ENCODE data around the gene BRCA1.

The BRCA1 gene

DNA sequence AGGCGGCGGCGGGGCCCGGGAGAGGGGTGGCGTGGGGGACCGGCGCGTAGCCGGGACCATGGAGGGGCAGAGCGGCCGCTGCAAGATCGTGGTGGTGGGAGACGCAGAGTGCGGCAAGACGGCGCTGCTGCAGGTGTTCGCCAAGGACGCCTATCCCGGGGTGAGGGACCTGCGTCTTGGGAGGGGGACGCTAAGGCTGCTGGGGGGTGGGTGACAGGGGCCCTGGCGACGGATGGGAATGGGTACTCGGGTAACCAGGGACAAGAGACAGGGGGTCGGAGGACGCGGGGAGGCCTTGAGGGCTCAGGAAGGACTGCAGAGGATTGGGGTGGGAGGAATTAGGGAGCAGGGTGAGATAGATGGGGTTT, 99.9 kb downstream of the BRCA1 start:
- DNase-seq (ENCODE audit: low read depth in 3 of 3), result no peak

DNA sequence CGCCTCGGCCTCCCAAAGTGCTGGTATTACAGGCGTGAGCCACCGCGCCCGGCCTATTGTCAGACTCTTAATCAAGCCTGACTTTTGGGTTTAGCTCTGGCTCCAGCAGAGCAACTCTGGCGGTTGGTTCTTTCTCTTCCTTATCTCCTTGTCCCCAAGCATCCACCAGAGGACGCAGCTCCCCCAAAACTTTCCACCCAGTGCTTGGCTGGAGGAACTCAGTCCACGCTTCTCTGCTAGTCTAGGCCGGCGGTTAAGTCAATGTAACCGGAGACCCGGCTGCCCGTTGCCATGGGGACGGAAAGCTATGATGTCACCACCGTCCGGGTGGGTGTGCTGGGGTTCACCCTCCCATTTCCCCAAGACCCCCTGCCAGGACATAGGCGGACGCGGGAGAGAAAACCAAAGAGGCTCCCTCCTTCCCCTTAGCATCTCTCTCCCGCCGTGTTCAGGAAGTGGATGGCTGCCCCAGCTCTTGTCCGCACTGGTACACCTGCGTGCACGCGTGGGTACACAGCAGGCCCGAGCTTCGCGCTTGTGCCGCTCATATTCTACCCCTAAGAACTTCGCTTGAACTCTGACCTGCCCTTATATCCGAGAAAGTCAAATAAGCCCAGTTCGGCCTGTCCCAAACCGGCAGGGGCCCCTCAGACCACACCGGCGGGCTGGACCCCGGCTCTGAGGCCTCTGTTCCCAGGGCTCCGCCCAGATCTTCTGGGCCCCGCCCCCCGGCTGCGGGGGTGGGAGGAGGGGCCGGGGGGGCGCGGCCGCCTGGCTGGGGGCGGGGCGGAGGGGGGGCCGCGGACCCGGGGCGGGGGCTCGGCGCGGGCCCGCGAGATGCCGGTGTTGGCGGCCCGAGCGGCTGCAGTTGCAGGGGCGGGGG, 100.5 kb downstream of the BRCA1 start, which contains the start of gene RND2:
TSS of gene RND2 (plus strand) at position 825 of the 883 bp plus-strand sequence. CDS start 117 bp downstream, outside the sequence.
- peak; percentile 61 to 68 (median 65) for DNase-seq (ENCODE audit: low read depth in 3 of 3)

DNA sequence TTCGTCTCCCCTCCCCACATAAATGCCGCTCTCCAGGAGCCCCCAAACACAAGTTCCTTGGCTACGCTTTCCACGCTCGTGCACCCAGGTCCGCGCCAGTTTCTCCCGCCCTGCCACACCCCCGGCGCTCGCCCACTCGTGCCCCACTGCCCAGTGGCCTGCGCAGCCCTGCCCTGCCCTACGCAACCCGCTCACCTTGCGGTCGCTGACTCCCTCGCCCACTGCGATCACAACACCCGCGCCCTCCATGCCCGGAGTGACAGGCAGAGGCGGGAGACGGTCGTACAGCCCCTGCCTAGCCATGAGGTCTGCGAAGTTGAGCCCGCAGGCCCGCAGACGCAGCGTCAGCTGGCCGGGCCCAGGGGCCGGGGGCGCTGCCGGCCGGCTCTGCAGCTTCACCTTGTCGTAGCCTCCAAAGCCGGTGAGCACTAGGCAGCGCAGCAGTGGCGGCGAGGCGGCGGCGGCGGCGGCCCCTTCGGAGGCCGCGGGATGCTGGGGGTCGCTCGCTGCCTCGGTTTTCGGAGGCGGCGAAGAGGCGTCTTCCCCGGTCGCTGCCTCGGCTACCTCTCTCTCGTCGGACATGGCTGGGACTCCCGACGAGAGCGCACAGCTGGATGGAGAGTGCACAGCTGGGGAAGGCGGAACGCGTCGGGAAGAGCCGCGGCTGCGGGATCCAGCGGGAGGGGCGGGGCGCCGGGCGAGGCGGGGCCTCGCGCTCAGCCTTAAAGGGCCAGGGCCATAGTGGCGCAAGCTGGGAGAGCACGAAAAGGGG, 103.2 kb downstream of the BRCA1 start, which contains the start of gene VAT1:
TSS of gene VAT1 (minus strand) at position 645 of the 772 bp plus-strand sequence. CDS start at position 582, 63 bp downstream.
- peak; percentile 27 to 57 (median 45) for DNase-seq (ENCODE audit: low read depth in 3 of 3)

DNA sequence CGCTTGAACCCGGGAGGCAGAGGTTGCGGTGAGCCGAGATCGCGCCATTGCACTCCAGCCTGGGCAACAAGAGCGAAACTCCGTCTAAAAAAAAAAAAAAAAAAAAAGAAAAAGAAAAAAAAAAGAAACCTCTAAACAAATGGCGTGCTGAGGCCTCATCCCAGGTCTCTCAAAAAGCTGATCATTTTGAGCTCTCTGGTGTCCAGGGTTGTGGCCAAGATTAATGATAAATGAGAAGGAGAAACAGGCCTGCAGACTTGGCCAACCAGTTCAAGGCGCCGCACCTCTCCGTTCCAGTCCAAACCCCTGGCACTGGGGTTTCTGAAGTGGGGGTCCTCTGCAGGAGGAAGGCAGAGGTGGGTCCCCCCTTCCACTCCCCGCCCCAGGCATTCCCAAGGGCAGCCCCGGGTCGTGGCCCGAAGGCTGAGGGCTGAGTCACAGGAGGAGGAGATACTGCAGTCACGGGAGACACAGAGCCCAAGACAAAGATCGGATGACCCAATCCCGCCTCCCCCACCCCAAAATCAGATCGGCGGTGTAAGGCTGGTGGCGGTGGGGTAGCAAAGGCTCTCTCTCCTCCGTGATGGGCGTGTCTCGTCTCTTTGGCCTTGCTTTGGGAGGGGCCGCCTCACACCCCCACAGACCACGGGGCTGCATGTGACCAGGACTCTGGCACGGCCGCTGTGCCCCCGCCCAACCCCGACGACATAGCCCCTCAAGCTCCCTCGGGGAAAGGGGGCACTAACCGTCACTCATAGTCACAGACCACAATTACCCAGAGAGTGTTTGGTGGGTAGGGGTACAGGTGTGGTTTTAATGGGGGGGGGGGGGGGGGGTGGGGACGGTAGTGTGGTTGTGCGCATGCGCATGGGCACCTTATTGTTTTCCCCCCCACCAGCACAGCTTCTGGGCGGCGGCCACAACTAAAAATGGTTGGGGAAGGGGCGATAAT, 104.1 kb downstream of the BRCA1 start:
- DNase-seq (ENCODE audit: low read depth in 3 of 3), result no peak

DNA sequence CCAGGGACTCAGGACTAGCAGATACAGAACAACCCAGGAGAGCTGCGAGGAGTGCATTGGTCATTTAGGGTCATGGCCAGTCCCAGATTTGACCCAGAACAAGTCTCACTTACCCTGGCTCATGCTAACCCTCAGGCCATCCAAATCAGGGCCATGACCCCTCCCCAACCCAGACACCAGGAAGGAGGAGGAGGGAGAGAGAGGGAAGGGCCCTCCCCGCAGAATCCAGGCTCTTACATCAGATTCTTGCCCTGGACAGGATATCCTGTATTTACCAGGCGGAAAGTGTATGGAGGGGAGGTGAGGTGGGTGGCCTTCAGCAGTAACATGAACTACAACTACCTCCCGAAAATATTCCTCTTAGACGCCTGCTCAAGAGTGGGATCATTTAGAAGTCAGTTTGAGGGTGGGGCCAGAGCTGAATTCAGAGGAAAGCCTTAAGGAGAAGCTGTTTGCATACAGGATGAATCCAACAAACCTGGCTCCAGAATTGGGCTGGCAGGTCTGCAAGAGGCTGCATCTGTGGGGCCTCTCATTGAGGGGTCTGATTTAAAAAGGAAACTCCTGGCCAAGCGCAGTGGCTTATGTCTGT, 105.0 kb downstream of the BRCA1 start:
- DNase-seq (ENCODE audit: low read depth in 3 of 3), result no peak

DNA sequence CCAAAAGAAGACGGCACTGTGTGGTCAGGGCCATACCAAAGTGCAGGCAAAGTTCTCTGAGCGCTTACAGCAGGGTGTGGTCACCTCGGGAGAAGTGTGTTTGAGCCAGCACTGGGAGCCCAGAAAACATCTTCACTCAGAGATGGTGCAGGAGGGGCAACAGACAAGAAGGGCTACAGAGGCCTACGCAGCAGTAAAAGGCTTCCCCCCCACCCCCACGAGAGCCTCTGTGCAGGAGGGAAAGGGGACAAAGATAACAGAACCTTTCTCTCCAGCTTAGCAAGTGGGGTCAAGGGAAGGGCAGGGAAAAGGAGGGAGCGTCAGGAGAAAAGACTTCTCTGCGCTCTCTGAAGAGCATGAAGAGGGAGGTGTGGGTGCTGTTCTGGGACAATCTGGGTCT, 105.7 kb downstream of the BRCA1 start:
- DNase-seq (ENCODE audit: low read depth in 3 of 3), result no peak

DNA sequence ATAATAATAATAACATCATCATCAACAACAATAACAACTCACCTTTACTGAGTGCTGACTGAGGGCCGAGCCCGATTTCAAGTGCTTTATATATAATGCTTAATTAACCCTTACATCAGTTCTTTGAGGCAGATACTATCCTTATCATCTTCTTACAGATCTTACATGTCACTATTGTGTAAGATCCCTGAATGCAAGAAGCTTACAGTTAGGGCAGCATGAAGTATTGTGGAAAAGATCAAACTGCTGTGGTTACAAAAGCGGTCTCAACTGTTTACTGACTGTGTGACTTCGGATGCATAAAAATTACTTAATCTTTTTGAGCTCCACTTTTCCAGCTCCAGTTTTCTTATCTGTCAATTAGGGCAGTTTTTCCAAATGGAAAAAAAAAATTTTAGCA, 106.2 kb downstream of the BRCA1 start:
- no peak for DNase-seq (ENCODE audit: low read depth in 3 of 3)

DNA sequence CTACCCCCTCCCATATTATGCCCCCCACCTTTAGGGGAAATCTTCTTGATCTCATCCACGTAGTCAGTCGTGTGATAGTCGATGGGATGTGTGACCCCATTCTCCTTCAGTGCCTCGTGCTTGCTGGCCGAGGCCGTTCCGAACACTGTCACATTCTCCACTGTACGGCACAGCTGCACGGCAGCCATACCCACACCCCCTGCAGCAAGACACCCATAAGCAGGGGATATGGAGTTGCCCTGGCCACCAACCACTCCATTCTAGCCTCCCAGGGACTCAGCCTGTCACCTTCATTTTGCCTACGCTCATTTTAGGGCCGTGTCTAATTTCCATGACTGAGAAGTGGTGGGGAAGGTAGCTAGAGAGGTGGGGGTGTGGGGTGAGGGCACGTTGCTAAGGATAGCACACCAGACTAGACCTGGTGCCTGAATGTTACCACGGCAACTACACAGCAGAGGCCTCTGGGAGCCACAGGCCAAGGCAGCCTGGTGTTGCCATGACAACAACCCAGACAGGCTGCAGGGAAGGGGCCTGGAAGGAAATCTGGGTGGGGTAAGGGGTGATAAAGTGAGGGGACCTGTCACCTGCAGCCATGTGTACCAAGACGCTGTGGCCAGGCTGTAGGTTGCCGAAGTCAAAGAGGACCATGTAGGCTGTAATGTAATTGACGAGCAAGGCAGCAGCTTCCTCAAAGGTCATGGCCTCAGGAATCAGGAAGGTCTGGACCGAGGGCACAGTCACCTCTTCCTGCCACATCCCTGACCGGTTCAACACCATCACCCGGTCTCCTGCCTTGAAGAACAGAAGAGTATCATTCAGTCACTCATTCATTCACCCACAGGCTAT, 106.9 kb downstream of the BRCA1 start:
- no peak for DNase-seq (ENCODE audit: low read depth in 3 of 3)

DNA sequence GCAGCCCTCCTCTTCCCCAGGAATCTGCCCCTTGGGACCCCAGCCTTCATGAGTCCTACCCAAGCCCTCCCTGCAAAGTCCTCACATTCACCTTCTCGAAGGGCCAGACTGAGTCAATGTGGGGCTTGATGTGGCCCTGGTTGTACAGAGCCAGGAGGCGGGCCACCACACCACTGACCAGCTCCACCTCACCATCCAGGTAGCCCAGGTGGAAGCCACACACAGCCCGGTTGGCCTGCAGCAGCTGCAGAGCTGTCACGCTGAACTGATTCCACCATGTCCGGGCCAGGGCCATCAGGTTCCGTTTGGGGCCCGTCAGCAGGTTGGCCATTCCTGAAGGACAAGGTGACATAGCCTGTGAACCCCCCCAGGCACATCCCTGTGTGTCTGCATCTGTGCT, 108.9 kb downstream of the BRCA1 start:
- DNase-seq (ENCODE audit: low read depth in 3 of 3), result no peak

DNA sequence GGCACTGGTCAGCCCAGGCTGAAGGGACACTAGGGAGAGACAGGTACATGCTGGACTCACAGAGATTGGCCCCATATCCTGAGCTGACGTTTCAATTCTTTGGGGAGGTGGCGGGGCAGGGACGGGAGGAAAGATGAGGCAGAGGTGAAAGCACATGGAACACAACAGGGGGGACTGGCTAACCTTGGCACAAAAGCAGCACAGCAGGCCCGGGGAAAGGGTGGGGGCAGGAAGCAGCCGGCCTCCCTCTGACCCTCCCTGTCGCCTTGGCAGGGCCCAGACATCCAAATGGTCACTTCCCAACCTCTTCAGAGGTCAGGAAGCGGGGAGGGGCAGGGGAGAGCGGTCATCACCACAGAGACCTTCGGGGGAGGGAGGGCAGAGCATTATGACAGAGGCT, 109.6 kb downstream of the BRCA1 start:
- DNase-seq (ENCODE audit: low read depth in 3 of 3), result no peak

DNA sequence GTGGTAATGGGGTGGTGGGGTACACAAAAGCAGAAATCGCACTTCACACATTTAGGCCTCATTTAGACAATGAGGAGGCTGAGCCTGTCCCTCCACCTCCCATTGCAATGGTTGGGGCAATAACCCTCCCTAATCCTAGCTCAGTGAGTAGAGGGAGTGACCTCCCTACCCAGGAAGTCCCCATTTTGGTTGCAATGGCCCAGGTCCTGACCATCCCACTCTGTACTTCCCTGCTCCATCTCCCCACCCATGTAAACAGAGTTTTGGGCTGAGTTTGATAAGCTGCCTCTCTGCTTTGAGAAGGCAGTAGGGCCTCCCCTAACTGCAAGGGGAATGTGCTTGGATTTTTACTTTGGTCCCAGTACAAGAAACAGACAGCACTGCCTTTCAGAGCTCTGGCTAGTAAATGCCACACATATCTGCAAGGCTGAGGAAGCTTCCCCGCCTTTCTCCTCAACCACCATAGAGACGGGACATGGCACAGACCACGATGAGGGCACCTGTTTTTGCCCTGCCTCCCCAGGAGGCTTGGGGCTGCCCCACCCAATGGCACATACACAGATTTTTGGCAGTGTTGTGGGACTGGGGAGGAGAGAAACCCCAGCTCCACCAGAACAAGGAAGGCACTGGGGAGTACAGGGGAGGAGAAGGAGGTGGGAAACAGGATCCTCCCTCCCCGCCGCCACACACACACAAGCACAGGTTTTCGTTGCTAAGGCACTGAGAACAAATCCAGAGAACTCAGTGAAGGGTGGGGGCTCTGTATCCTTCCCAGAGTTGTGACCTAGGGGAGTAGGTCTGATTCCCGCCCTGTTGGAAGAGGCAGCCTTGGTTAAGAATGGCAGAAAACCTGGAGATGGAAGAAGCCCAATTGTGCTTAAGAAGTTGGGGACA, 110.3 kb downstream of the BRCA1 start:
- DNase-seq (ENCODE audit: low read depth in 3 of 3), result no peak

DNA sequence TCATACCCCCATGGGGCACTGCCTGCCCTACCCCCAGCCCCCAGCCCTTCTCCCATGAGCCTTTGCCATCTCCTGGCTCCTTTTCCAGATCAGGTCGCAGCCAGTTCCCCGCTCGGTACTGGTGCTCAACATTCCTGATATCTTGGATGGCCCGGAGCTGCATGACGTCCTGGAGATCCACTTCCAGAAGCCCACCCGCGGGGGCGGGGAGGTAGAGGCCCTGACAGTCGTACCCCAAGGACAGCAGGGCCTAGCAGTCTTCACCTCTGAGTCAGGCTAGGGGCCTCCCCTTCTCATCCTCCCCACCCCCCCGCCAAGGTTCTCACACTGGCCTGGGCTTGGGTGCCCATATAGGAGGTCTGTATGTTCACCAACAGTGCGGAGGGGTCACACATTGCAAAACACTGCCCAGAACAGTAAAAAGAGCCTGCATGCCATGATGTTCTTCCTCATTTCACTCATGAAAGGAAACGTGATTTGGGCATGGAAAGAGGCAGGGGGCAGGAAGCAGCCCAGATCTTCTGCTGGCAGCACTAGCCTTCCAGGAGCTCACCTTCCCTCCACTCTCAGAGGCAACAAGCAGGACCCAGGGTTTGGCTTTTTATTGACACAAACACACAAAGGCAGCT, 111.0 kb downstream of the BRCA1 start:
- DNase-seq (ENCODE audit: low read depth in 3 of 3), result no peak

DNA sequence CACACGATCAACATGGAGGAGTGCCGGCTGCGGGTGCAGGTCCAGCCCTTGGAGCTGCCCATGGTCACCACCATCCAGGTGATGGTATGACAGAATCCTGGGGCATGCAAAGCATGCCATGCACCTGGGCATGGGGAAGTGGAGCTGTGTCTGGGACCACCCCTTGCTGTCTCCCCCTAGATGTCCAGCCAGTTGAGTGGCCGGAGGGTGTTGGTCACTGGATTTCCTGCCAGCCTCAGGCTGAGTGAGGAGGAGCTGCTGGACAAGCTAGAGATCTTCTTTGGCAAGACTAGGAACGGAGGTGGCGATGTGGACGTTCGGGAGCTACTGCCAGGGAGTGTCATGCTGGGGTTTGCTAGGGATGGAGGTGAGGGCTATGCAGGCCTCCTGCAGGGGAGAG, 111.9 kb downstream of the BRCA1 start:
- no peak for DNase-seq (ENCODE audit: low read depth in 3 of 3)

DNA sequence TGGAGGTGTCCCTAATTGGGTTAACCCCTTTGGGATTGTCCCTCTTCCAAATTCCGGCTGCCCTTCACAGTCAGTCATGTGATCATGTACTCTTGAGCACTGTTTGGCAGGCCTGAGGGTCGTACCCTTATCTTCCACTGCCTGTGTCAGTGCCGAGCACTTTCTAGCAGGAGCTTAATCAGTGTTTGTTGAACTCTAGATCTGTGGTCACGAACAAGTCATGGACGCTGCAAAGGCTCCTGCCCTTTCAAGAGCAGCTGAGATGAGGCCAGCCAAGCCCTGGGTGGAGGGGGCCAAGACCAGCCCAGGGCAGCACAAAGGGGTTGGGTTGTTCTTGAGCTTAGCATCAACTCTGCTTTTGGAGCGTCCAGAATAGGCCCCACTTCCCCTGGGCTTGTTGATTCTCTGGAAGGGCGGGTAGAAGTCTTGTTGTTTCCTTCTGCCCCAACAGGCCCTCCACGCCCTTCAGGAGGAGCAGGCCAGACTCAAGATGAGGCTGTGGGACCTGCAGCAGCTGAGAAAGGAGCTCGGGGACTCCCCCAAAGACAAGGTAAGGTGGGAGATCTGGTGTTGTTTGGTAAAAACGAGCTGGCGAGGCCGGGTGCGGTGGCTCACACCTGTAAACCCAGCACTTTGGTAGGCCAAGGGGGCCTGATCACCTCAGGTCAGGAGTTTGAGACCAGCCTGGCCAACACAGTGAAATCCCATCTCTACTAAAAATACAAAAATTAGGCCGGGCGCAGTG, 113.3 kb downstream of the BRCA1 start:
- DNase-seq (ENCODE audit: low read depth in 3 of 3), result no peak

DNA sequence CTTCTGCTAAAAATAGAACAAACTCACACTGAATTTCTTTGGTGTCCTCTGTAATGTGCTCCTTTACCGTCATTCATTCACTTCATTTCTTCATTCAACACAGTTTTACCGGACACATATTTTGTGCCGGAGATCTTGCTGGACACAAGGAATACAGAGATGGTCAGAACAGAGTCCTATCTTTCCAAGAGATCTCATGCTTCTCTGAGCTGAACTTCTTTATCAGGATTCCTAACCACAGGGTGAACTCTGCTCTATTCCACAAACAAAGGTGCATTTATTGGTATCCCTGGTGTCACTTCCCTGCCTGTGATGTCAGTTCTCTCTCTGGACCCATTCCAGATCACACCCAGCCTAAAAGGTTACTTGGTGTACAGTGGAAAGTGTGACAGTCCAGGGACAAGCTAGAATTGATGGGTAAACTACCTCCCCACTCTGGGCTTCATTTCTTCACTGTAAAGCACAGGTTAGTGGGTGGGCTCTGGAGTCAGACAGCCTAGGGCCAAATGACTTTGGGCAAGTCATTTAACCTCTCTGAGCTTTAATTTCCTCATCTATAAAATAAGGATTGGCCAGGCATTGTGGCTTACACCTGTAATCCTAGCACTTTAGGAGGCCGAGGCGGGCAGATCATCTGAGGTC, 114.4 kb downstream of the BRCA1 start:
- DNase-seq (ENCODE audit: low read depth in 3 of 3), result no peak

DNA sequence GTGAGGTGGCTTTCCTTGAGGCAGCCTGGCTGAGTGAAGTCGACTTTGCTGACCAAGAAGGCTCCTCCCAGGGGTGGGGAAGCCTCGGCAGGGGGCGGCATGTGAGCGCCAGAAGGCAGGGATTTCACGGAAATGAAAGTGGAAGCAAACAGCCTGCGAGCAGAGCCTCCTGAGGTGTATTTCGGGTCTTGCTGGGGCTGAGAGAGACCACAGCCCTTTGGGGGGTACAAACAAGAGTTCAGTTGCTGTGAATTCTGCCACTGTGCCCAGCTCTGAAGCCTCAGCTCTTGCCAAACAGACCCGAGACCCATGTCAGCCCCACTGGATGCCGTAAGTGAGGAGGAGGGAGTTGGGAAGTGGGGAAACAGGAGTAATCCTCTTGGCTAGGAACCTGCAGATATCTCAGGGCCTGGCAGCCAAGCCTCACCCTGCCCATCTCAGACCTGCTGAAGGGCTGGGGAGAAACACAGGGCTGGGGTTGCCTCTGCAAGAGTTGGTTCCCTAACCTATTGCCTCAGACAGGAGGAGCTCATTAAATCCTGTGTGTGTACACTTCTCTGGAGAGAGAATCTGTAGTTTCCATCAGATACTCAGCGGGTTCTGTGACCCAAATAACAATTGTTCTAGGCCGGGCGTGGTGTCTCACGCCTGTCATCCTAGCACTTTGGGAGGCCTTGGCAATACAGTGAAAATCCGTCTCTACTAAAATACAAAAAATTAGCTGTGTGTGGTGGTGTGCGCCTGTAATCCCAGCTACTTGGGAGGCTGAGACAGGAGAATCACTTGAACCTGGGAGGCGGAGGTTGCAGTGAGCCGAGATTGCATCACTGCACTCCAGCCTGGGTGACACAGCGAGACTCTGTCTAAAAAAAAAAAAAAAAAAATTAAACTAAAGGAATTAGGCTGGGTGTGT, 118.3 kb downstream of the BRCA1 start, which contains the start of gene IFI35:
TSS of gene IFI35 (plus strand) at position 146 of the 913 bp plus-strand sequence. CDS start at position 310, 164 bp downstream.
- DNase-seq (ENCODE audit: low read depth in 3 of 3), result peak; percentile 70 to 83 (median 78)
